ENCODE results near the gene BRICD5.

BRICD5 gene

GRCh38 chr16:2196981-2197511 lies 13.6 kb downstream of the BRICD5 start:
- DNase-seq: no peak

GRCh38 chr16:2196162-2196980 lies 14.3 kb downstream of the BRICD5 start, which contains the start of gene CASKIN1:
CASKIN1 (minus strand) TSS chr16:2196605; CDS start chr16:2196432, 173 bp downstream.
- DNase-seq: no peak

- DNase-seq: no peak
These were observed 15.1 kb downstream of the BRICD5 start for GRCh38 chr16:2195322-2196161.

- peak; percentile 36 for DNase-seq
These were observed 15.8 kb downstream of the BRICD5 start for GRCh38 chr16:2194852-2195321.

GRCh38 chr16:2194166-2194834 lies 16.4 kb downstream of the BRICD5 start:
- no peak for DNase-seq

GRCh38 chr16:2191446-2191706 lies 19.3 kb downstream of the BRICD5 start:
- no peak for DNase-seq

GRCh38 chr16:2190659-2191445 lies 19.8 kb downstream of the BRICD5 start:
- DNase-seq: no peak

- no peak for DNase-seq
These were observed 20.5 kb downstream of the BRICD5 start for GRCh38 chr16:2190002-2190658.

GRCh38 chr16:2189252-2189893 lies 21.3 kb downstream of the BRICD5 start:
- DNase-seq: no peak

- no peak for DNase-seq
These were observed 22.3 kb downstream of the BRICD5 start for GRCh38 chr16:2188395-2188794.

GRCh38 chr16:2187212-2187611 lies 23.5 kb downstream of the BRICD5 start:
- no peak for DNase-seq

- no peak for DNase-seq
These were observed 24.2 kb downstream of the BRICD5 start for GRCh38 chr16:2186505-2186904.

GRCh38 chr16:2186064-2186463 lies 24.6 kb downstream of the BRICD5 start:
- DNase-seq: no peak

- no peak for DNase-seq
These were observed 25.7 kb downstream of the BRICD5 start for GRCh38 chr16:2184962-2185361.

- DNase-seq: no peak
These were observed 26.3 kb downstream of the BRICD5 start for GRCh38 chr16:2184346-2184745.

- DNase-seq: no peak
These were observed 27.0 kb downstream of the BRICD5 start for GRCh38 chr16:2183671-2184070.

- no peak for DNase-seq
These were observed 28.7 kb downstream of the BRICD5 start for GRCh38 chr16:2181952-2182351.

- no peak for DNase-seq
These were observed 29.4 kb downstream of the BRICD5 start for GRCh38 chr16:2180962-2181923.

GRCh38 chr16:2180461-2180860 lies 30.2 kb downstream of the BRICD5 start:
- no peak for DNase-seq

- DNase-seq: no peak
These were observed 31.1 kb downstream of the BRICD5 start for GRCh38 chr16:2179576-2179975.

All from stimulated activated CD4-positive, alpha-beta T cell treated with anti-CD3 and anti-CD28 coated beads, Interleukin-4, amount 100 ng/mL, for 1 hour (primary cell).